Ramos (cell line): ENCODE results near the gene UNC5A.

Source experiments
- in situ Hi-C: fragments of 300-500 bp; cut with MboI; formaldehyde crosslinking; loops from one replicate; pipeline ENCODE4 v1.14.3; 2022; ENCODE audit warnings: low sequenced_read_pairs; ENCODE audit not compliant: unreplicated experiment

Gene UNC5A

DNA sequence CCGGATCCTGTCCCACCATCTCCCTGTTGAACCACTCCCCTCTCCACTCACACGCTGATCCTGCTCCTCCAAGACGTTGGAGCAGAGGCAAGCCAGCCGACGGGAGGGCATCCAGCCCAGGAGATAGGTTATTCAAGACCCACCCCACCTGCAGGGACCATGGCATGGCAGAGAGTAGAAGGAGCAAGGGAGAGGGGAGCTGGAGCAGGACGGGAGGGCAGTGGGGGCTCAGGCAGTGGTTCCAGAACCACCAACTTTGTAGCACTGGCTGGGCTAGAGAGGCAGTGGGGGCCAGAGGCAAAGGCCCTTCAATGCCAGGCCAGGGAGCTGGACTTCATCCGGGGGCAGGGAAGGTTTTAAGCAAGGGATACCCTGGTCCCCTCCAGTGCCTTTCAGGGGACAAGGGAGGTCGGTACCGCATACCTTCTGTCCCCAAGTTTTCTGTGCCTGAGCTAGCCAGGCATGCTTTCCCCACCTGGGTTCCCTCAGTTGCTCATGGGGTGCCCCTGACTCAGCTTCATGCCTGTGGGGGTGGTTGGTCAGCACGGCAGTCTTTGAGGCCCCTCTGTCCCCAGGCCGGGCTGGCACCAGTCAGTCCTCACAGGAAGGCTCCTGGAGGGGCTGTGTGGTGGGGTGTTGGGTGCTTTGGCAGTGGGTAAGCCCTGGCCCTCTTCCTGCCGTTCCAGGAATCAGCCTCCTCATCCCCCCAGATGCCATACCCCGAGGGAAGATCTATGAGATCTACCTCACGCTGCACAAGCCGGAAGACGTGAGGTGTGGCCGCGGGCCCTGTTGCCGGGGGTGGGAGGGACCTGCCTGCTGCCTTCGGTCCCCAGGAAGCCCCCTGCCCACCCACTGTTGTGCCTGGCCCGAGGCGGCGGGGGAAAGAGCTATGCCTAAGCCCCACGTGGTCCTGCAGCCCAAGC, 66.4 kb downstream of the UNC5A start:
- in situ Hi-C loops = no loop called here

DNA sequence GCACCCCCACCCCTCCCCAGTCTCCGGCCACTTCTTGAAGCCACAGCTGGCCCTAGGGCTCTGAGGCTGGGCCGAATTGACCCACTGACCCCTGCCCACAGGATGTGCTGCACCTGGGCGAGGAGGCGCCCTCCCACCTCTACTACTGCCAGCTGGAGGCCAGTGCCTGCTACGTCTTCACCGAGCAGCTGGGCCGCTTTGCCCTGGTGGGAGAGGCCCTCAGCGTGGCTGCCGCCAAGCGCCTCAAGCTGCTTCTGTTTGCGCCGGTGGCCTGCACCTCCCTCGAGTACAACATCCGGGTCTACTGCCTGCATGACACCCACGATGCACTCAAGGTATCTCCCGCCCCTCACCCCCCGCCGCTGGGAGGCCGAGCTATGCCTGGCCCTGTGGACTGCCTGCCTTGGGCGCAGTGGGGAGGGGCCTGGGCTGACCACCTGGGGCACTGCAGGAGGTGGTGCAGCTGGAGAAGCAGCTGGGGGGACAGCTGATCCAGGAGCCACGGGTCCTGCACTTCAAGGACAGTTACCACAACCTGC, 67.5 kb downstream of the UNC5A start:
- in situ Hi-C loops = no loop called here

DNA sequence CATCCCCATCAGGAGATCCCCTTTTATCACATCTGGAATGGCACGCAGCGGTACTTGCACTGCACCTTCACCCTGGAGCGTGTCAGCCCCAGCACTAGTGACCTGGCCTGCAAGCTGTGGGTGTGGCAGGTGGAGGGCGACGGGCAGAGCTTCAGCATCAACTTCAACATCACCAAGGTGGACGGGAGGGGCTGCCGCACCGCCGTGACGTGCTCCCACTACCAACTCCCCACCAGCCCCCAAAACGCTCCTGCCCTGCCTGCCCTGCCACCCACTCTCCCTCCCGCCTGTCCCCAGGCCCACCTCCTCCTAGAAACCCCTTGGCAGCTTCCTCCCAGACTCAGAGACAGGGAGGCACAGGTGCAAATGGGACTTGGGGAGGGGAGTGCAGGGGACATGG, 68.1 kb downstream of the UNC5A start:
- in situ Hi-C loops = no loop called here

DNA sequence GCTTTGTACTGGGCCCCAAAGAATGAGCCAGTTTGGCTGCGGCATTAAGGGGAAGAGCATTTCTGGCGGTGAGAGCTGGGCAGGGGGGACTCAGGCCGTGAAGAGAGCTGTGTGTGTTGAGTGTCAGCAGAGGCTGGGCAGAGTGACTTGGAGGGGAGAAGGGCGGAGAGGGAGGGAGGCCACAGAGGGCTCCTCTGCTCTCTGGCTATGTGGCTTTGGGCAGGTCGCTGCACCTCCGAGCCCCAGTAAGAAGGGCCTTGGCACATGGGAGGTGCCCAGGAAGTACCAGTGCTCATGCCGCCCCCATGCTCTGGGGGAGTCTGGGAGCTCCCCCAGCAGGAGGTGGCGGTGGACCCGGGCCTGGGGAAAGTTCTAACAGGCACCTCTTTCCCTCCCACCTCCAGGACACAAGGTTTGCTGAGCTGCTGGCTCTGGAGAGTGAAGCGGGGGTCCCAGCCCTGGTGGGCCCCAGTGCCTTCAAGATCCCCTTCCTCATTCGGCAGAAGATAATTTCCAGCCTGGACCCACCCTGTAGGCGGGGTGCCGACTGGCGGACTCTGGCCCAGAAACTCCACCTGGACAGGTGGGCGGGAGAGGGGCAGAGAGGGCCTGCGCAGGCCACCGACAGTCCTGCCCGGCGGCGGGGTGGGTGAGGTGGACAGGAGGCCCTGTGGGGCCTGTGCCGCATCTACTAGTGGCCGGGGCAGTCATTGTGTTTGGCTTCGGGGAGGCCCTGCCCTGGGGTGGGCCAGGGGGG, 68.7 kb downstream of the UNC5A start:
- in situ Hi-C loops = no loop called here

DNA sequence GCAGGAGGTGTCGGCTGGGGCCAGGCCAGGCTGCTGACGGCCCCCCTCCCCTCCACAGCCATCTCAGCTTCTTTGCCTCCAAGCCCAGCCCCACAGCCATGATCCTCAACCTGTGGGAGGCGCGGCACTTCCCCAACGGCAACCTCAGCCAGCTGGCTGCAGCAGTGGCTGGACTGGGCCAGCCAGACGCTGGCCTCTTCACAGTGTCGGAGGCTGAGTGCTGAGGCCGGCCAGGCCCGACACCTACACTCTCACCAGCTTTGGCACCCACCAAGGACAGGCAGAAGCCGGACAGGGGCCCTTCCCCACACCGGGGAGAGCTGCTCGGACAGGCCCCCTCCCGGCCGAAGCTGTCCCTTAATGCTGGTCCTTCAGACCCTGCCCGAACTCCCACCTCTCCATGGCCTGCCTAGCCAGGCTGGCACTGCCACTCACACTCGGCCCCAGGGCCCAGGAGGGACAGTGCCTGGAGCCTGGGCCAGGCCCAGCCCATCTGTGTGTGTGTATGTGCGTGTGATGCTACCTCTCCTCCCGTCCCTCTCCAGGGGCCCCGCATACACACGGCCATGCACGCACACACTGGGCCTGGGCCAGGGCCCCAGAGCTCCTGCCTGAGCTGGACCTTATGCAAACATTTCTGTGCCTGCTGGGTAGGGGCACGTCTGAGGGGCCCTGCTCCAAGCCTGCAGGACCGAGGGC, 69.5 kb downstream of the UNC5A start:
- in situ Hi-C loops = no loop called here

DNA sequence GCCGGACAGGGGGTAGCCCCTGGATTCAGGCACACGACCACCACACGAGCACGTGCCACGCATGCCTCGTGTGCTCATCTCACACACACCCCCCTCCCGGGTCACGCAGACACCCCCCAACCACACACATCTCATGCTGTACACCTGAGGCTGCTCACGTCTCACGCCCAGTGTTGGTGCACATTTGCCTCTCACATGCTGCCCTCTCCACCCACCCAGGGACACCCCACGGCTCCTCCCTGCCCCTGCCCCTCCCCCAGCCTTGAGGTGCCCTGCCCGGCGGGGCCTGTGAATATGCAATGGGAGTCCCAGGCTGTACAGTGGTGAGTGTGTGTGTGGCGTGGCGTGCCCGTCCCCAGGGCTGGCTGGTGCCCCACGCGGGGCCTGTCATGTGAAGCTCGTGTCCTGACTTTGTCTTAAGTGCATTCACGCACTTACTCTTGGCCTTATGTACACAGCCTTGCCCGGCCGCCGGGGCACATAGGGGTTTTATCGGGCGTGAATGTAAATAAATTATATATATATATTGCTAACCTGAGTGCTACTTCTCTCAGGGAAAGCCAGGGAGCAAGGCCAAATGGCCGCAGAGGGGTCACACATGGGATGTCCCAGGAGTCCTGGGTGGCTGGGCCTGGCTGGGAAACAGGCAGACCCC, 70.1 kb downstream of the UNC5A start:
- in situ Hi-C loops = no loop called here

DNA sequence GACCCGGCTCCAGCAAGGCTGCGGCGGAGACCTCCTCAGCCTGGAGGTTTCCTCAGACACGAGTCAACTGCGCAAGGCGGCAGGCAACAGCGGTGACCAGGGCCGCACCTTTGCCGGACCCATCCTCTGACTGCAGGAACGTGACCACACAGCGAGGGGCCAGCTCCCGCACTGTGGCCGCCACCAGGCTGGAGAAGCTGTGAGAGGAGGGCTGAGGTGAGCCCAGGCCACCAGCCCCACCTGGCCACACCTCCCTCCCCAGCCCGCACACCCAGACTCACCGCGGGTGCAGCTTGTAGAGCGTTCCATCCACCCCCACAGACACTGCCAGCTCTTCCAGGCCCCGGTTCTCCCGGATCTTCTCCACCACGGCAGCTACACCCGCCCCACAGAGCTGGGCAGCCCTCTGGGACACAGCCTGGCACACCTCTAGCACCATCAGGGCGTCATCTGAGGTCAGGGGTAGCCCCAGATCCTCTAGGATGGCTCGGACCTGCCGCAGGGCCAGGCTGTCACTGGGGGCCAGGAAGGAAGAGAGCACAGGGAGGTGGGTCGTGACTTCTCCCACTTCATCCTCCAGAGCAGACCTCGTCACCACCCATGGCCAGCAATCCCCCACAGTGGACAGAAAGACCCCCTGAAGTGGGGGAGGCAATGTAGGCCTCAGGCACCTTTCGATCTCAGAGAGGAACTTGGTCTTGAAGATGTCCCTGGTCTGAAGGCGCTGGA, 70.8 kb downstream of the UNC5A start:
- in situ Hi-C loops = no loop called here

DNA sequence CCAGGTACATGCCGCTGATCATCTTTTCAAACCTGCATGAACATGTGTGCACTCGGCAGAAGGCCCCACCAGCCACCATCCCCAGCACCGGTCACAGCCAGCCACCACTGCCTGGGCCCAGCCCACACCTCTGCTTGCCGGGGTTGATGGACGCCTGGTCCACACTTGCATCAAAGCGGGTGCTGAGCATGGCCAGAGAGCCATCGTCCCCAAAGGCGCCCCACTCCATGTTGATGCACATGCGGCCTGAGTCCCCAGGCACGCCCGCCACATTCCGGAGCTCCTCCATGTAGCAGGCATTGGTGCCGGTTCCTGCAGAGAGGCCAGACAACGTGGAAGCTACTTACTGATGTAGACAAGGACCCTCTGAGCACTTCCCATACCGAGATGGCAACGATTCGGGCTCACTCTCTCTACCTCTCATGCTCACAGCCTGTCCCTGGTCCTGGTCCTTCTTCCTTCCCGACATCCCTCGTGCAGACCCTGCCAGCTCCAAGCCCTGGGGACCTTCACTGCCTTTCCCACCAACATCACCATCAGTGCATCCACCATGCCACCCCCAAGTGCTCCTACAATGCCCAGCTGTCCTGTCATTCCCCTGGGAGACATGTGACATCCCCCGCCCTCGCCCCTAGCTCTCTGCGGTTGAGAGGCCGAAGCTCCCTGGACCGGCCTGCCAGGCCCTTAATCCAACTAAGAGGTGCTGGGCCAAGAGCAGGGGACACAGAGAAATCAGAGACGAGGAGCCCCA, 71.6 kb downstream of the UNC5A start:
- in situ Hi-C loops = no loop called here

DNA sequence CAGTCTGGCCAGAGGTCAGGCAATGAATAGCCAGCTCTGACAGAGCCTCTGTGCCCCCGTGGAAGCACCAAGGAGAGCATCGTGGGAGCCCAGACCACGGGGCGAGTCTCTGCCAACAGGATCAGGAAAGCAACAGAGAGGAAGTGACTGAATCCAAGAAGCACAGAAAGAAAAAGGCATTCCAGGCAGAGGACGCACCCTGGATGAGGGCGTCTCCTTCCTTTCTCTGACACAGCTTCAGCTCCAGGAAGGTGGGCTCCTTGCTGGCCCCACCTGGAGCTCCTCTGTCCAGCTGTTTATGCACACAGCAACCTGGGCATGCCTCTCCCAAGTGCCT, 72.2 kb downstream of the UNC5A start:
- in situ Hi-C loops = no loop called here

DNA sequence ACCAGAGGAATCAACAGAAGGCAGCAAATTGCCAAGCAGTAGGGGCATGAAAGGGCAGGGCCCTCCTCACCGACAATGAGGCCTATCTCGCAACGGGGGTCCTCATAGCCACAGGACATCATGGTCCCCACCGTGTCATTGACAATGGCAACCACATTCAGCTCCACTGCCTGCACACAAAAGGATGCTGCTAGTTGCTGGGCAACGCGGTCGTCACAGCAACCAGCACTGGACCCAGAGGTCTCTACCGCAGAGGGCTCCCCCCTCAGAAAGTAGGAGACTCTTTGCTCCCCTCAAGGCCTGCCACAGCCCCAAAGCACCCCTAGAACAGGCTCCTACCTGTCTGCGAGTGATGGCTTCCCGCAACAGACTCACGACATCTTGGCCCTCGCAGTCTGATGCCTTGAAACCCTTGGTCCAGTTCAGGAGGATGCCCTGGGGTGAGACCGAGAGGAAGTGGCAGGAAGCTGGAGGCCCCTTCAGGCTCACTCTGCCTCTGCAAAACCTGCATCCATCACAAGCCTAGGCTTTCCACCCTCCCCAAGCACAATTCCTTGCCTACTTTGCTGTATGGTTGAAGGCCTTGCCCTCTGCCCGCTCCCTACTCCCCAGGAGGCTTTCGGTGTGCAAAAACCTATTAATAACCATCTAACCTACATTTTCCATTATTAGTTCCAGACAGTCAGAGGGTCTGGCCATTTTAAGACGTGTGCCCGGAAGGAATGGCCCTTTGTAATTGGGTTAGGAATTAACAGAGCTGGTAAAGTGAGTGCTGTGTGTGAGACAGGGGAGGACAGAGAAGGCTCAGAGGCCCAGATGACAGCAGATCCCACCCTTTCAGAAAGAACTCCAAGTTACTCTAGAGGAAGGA, 73.6 kb downstream of the UNC5A start:
- in situ Hi-C loops = no loop called here

DNA sequence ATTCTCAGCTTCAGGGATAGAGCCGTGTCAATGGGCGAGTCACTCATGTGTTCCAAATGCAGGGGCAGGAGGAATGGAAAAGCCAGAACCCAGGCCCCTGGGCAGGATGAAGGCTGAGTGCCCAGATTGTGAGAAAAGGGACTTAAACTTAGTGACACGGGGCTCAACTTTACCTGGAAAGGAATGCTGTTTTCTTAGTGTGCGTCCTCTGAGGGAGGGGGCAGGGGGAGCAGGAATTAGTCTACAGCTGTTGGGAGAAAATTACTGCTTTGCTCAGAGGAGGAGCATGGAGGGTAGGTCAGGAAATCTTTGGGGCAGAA, 74.2 kb downstream of the UNC5A start:
- in situ Hi-C loops = no loop called here

DNA sequence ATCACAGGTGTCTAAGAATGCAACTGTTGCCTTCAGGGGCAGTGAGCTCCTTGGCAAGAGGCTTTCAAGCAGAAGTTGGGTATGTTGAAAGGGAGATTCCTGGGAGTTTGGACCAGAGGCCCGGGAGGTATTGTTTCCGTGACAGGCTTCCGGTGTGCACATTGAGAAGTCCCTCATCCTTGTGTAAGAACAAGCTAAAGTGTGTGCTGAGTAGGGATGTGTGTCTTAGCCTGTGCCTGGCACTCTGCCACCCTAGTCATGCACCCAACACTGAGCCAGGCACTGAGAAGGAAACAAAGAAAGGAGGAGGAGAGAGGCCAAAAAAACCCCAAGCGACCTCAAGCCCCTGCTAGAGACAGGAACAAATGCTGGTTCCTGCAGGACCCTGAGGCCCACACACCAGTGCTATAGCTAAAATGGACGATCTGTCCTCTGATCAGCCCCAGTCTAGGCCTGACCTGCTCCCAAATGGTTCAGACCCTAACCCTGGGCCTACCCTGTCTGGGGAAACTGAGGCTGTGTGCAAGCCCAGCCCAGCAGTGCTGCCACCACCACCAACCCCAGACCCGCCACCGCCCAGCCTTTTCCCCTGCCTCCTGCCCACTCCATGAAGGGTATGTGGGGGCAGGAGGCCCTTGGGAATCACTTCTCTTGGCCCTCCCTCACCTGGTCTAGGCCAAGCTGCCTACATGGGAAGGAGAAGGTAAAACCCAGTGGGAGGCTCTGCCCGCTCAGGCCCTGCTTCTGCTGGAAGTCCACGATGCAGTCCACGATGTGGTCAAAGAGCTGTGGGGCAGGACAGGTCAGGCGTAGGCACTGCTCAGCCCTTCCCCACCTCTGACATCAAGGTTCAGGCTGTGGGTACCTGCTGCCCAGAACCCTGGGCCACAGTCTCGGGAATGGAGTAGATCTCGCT, 76.2 kb downstream of the UNC5A start:
- in situ Hi-C loops = no loop called here

DNA sequence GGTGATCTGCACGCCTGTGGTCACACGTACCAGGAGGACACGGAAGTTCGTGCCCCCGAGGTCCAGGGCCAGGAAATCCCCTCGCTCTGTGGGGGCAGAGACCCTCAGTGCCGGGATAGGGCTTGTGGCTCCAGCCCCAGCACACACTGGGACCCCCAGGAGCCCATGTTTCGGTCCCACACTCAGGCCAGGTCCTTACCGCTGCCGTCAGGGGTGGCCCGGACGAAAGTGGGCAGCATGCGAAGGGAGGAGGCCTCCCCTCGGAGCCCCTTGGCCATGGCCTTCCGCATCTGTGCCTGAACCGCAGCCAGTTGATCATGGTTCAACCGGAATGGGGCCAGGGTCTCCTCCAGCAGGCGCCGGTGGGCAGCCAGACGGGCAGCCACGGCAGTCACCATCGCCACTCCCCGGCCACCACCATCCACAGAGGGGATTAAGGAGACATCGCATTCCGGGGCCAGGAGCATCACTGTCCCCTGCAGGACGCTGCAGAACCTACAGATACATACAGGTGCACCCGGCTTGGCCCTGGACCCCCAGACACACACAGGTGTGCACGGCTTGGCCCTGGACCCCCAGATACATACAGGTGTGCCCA, 77.0 kb downstream of the UNC5A start:
- in situ Hi-C loops = no loop called here

DNA sequence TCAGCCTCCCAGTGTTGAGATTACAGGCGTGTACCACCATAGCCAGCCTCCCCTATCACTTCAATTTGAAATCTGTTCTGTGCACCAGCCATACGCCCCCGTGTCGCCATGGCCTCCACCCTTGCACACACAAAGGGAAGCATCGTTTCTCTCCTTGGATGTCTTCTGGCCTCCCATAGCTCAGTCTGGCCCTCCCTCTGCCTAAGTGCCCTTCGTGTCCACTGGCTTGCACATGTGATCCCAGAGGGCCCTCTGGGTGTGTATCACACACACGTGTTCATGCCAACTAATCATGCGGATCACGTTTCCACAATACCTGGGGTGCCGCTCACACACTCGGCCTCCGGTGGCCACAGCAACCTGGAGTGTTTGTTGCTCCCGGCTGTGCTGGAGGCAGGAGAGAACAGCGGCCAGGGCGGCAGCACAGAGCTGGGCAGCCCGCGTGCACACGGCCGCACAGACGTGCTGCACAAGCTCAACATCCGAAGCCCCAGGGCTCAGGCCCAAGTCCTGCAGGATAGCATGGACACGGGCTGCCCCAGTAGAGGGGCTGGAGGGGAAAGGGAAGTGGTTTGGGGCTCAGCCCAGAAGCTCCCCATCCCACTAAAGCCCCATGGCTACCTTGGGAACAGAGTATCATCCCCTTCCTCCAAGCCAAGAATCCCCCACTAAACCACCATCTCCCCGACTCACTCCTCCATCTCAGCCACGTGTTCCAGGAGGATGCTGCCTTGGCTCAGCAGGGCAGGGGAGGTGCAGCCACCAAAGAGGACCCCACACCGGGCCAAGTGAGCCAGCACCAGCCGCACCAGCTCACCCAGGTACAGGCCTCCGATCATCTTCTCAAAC, 77.9 kb downstream of the UNC5A start:
- in situ Hi-C loops = no loop called here

DNA sequence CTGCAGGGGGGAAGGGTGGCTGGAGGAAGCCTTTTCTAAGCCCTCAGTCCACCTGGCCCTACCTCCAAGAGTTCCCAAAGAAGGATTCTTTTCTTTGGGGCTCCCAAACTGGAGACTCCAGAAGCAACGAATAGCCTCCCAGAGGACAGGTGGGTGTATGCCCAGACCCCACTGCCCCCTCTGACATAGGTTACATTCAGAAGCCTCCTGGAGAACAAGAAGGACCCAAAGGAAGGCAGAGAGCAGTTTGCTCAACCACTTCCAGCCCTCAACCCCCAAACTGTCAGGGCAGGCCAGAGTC, 78.5 kb downstream of the UNC5A start:
- in situ Hi-C loops = no loop called here
